ENCODE data around the gene AKNAD1. TPM values are rescaled to one million over a fixed set of nuclear protein-coding genes. Genes with fewer than 3 reads are reported as not detected.

The AKNAD1 gene
- total and polyA plus RNA-seq, 2 experiments from 2014 or later, result not detected

DNA sequence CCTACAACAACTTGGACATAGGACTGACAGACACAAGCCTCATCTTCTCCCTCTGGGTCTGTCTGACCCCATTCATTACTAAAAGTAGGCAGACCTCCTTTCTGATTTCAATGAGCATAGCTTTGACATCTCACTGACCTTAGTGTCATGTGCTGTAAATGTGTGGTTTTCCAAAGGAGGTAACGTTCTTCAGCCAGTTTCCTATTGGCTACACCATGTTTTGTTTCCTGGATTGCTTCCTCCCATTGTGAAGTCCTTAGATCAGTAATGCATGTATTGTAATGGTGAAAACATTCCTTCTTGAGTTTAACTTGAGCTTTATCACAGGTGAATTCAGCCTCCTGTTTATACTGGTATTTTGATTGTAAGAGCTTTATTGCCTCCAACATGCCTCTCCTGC lies 89.8 kb downstream of the AKNAD1 start:
- Histone ChIP-seq H3K27me3 (no peaks in the 10 kb centered on the region), H3K27ac (no peak overlapping the region), H3K36me3 (peaks cover 4% of the 10 kb centered on the region), H3K4me3 (no peak overlapping the region), H3K9me3 (ENCODE audit: low read depth) (no peaks in the 10 kb centered on the region), H3K4me1 (ENCODE audit: low read depth) (no peaks in the 10 kb centered on the region)
- TF ChIP-seq, protein P1, sequence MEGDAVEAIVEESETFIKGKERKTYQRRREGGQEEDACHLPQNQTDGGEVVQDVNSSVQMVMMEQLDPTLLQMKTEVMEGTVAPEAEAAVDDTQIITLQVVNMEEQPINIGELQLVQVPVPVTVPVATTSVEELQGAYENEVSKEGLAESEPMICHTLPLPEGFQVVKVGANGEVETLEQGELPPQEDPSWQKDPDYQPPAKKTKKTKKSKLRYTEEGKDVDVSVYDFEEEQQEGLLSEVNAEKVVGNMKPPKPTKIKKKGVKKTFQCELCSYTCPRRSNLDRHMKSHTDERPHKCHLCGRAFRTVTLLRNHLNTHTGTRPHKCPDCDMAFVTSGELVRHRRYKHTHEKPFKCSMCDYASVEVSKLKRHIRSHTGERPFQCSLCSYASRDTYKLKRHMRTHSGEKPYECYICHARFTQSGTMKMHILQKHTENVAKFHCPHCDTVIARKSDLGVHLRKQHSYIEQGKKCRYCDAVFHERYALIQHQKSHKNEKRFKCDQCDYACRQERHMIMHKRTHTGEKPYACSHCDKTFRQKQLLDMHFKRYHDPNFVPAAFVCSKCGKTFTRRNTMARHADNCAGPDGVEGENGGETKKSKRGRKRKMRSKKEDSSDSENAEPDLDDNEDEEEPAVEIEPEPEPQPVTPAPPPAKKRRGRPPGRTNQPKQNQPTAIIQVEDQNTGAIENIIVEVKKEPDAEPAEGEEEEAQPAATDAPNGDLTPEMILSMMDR (IDR thresholded peaks at IDR 0.05; ENCODE audit: low read depth, low read length), result no peak
- DNase-seq (ENCODE audit: low read depth in 1 of 2, low spot score in 1 of 2), result no peak

Other genes starting within 250 kb of the AKNAD1 start
- 0.56 and 1.1 TPM in 2 replicates for gene HENMT1, start 196.0 kb downstream of the AKNAD1 start, total RNA-seq
- gene HENMT1, start 196.0 kb downstream of the AKNAD1 start, polyA plus RNA-seq, result 1.9 and 3.9 TPM in 2 replicates
- 21.6 and 24.2 TPM in 2 replicates for gene PRPF38B, start 164.8 kb downstream of the AKNAD1 start, total RNA-seq
- 35.0 and 35.7 TPM in 2 replicates for gene PRPF38B, start 164.8 kb downstream of the AKNAD1 start, polyA plus RNA-seq
- gene FNDC7, start 144.2 kb downstream of the AKNAD1 start, total RNA-seq, result not detected in 2 replicates
- not detected in 2 replicates for gene FNDC7, start 144.2 kb downstream of the AKNAD1 start, polyA plus RNA-seq
- 26.6 and 74.0 TPM in 2 replicates for gene STXBP3, start 110.4 kb downstream of the AKNAD1 start, total RNA-seq
- 34.1 and 34.7 TPM in 2 replicates for gene STXBP3, start 110.4 kb downstream of the AKNAD1 start, polyA plus RNA-seq
- 7.3 and 13.9 TPM in 2 replicates for gene GPSM2, start 19.9 kb upstream of the AKNAD1 start, total RNA-seq
- gene GPSM2, start 19.9 kb upstream of the AKNAD1 start, polyA plus RNA-seq, result 4.1 and 21.0 TPM in 2 replicates
- 19.0 and 22.6 TPM in 2 replicates for gene CLCC1, start 106.4 kb upstream of the AKNAD1 start, total RNA-seq
- gene CLCC1, start 106.4 kb upstream of the AKNAD1 start, polyA plus RNA-seq, result 12.5 and 21.4 TPM in 2 replicates
- 6.7 and 6.9 TPM in 2 replicates for gene WDR47, start 185.0 kb upstream of the AKNAD1 start, total RNA-seq
- 7.9 and 9.1 TPM in 2 replicates for gene WDR47, start 185.0 kb upstream of the AKNAD1 start, polyA plus RNA-seq
- 8.8 and 14.0 TPM in 2 replicates for gene TAF13, start 218.9 kb upstream of the AKNAD1 start, total RNA-seq
- gene TAF13, start 218.9 kb upstream of the AKNAD1 start, polyA plus RNA-seq, result 4.5 and 7.2 TPM in 2 replicates
- 16.5 and 19.3 TPM in 2 replicates for gene TMEM167B, start 233.7 kb upstream of the AKNAD1 start, total RNA-seq
- 16.4 and 18.7 TPM in 2 replicates for gene TMEM167B, start 233.7 kb upstream of the AKNAD1 start, polyA plus RNA-seq